ENCODE results near the gene EIF5AL1.

EIF5AL1 gene

GRCh38 chr10:79484476-79484875 is 27.9 kb upstream of the EIF5AL1 start:
- Histone ChIP-seq H3F3A (ENCODE audit: low read depth) (no peaks in the 10 kb centered on the region), H3K79me2 (ENCODE audit: insufficient read depth, low read length) (no peaks in the 10 kb centered on the region), H3K9me2 (replicated peaks; ENCODE audit: low read depth, low read length) (no peaks in the 10 kb centered on the region), H3K4me1 (ENCODE audit: insufficient read depth, low read length, poor library complexity, severe bottlenecking) (peaks cover 6% of the 10 kb centered on the region), H3K36me3 (ENCODE audit: insufficient read depth, low read length) (no peaks in the 10 kb centered on the region), H3K9me3 (ENCODE audit: insufficient read depth, low read depth, low read length) (peaks cover 3% of the 10 kb centered on the region; the same call in 1 of the 2 replicates), H3K27me3 (ENCODE audit: insufficient read depth, low read length, poor library complexity, severe bottlenecking) (no peaks in the 10 kb centered on the region), H2AFZ (ENCODE audit: low read length) (no peak overlapping the region), H4K20me1 (ENCODE audit: insufficient read depth, low read length, poor library complexity, severe bottlenecking) (no peaks in the 10 kb centered on the region), H3K4me3 (ENCODE audit: low read length, poor library complexity, severe bottlenecking) (no peak overlapping the region), H3K4me2 (ENCODE audit: low read depth, low read length, poor library complexity, severe bottlenecking) (no peak overlapping the region), H3K9ac (ENCODE audit: low read depth, low read length, poor library complexity, severe bottlenecking) (no peak overlapping the region)
- TF ChIP-seq CTCF (conservative IDR thresholded peaks at IDR 0.05; ENCODE audit: low read length): no peak
- TF ChIP-seq EZH2phosphoT487 (IDR thresholded peaks at IDR 0.05; ENCODE audit: borderline replicate concordance): no peak

GRCh38 chr10:79487296-79488194 is 24.8 kb upstream of the EIF5AL1 start:
- Histone ChIP-seq H2AFZ (ENCODE audit: low read length) (0 out of 2 replicates have a peak overlapping the region, but pooled peaks have one; percentile 5), H3K36me3 (ENCODE audit: insufficient read depth, low read length) (no peaks in the 10 kb centered on the region), H3K27me3 (ENCODE audit: insufficient read depth, low read length, poor library complexity, severe bottlenecking) (no peaks in the 10 kb centered on the region), H3F3A (ENCODE audit: low read depth) (no peaks in the 10 kb centered on the region), H3K9ac (ENCODE audit: low read depth, low read length, poor library complexity, severe bottlenecking) (no peak overlapping the region), H3K4me2 (ENCODE audit: low read depth, low read length, poor library complexity, severe bottlenecking) (no peak overlapping the region), H3K4me3 (ENCODE audit: low read length, poor library complexity, severe bottlenecking) (no peak overlapping the region), H3K4me1 (ENCODE audit: insufficient read depth, low read length, poor library complexity, severe bottlenecking) (peaks cover 6% of the 10 kb centered on the region), H3K9me3 (ENCODE audit: insufficient read depth, low read depth, low read length) (no peaks in the 10 kb centered on the region), H4K20me1 (ENCODE audit: insufficient read depth, low read length, poor library complexity, severe bottlenecking) (no peaks in the 10 kb centered on the region), H3K79me2 (ENCODE audit: insufficient read depth, low read length) (no peaks in the 10 kb centered on the region), H3K9me2 (replicated peaks; ENCODE audit: low read depth, low read length) (no peaks in the 10 kb centered on the region)
- TF ChIP-seq EZH2phosphoT487 (IDR thresholded peaks at IDR 0.05; ENCODE audit: borderline replicate concordance) (no peak), CTCF (conservative IDR thresholded peaks at IDR 0.05; ENCODE audit: low read length) (peak; percentile 82)

GRCh38 chr10:79488336-79488735 is 24.0 kb upstream of the EIF5AL1 start:
- H3K4me1 ChIP-seq (ENCODE audit: insufficient read depth, low read length, poor library complexity, severe bottlenecking): peaks cover 6% of the 10 kb centered on the region
- no peaks in the 10 kb centered on the region for H3K27me3 ChIP-seq (ENCODE audit: insufficient read depth, low read length, poor library complexity, severe bottlenecking)
- H3F3A ChIP-seq (ENCODE audit: low read depth): no peaks in the 10 kb centered on the region
- H2AFZ ChIP-seq (ENCODE audit: low read length): no peak overlapping the region
- H3K9ac ChIP-seq (ENCODE audit: low read depth, low read length, poor library complexity, severe bottlenecking): no peak overlapping the region
- H4K20me1 ChIP-seq (ENCODE audit: insufficient read depth, low read length, poor library complexity, severe bottlenecking): no peaks in the 10 kb centered on the region
- no peak overlapping the region for H3K4me3 ChIP-seq (ENCODE audit: low read length, poor library complexity, severe bottlenecking)
- no peaks in the 10 kb centered on the region for H3K9me2 ChIP-seq (replicated peaks; ENCODE audit: low read depth, low read length)
- no peak overlapping the region for H3K4me2 ChIP-seq (ENCODE audit: low read depth, low read length, poor library complexity, severe bottlenecking)
- H3K9me3 ChIP-seq (ENCODE audit: insufficient read depth, low read depth, low read length): no peaks in the 10 kb centered on the region
- no peak for TF ChIP-seq EZH2phosphoT487 (IDR thresholded peaks at IDR 0.05; ENCODE audit: borderline replicate concordance)
- TF ChIP-seq CTCF (conservative IDR thresholded peaks at IDR 0.05; ENCODE audit: low read length): no peak
- H3K79me2 ChIP-seq (ENCODE audit: insufficient read depth, low read length): no peaks in the 10 kb centered on the region
- H3K36me3 ChIP-seq (ENCODE audit: insufficient read depth, low read length): no peaks in the 10 kb centered on the region
